ENCODE measurements around the gene CHD1L. TPM values are rescaled to one million over a fixed set of nuclear protein-coding genes. Genes with fewer than 3 reads are reported as not detected.

The CHD1L gene
- total and polyA plus RNA-seq, 2 of the 13 experiments (the other 11 are each of a cell fraction or from before 2014, with no cell fraction given) = 74.3 to 111 TPM

GRCh38 chr1:147238053-147238902 lies 4.2 kb upstream of the CHD1L start (continued):
- TF ChIP-seq ZNF331 (CRISPR knock-in tag; IDR thresholded peaks at IDR 0.05) (peak; percentile 81), RFX3 (CRISPR knock-in tag; IDR thresholded peaks at IDR 0.05) (no peak), ARID5B (CRISPR knock-in tag; IDR thresholded peaks at IDR 0.05) (peak; percentile 96), TRAFD1 (CRISPR knock-in tag; IDR thresholded peaks at IDR 0.05; ENCODE audit: borderline replicate concordance) (no peak), ZNF879 (CRISPR knock-in tag; IDR thresholded peaks at IDR 0.05) (no peak), HNF4G (IDR thresholded peaks at IDR 0.05; ENCODE audit: borderline replicate concordance, low read depth, low read length) (peak; percentile 94), HNF4G (CRISPR knock-in tag; IDR thresholded peaks at IDR 0.05; ENCODE audit: borderline replicate concordance, low read depth) (peak; percentile 72; the same call in 1 of the 2 replicates), ERF (CRISPR knock-in tag; IDR thresholded peaks at IDR 0.05) (no peak; the same call in 1 of the 2 replicates), ZNF777 (CRISPR knock-in tag; IDR thresholded peaks at IDR 0.05) (no peak), ZNF597 (CRISPR knock-in tag; IDR thresholded peaks at IDR 0.05) (no peak), ZNF317 (CRISPR knock-in tag; IDR thresholded peaks at IDR 0.05) (peak; percentile 69; the same call in 1 of the 2 replicates), NCOA2 (CRISPR knock-in tag; IDR thresholded peaks at IDR 0.05) (peak; percentile 98), PCBP1 (IDR thresholded peaks at IDR 0.05; ENCODE audit: borderline replicate concordance, low read depth, low read length) (no peak), ZMYM4 (CRISPR knock-in tag; IDR thresholded peaks at IDR 0.05) (no peak), TRIM24 (CRISPR knock-in tag; IDR thresholded peaks at IDR 0.05) (no peak), SP5 (CRISPR knock-in tag; IDR thresholded peaks at IDR 0.05; ENCODE audit: borderline replicate concordance, low read depth) (peak; percentile 60)
